ENCODE measurements around the gene IL1RAPL2. TPM values are rescaled to one million over a fixed set of nuclear protein-coding genes. Genes with fewer than 3 reads are reported as not detected.
A peak's percentile ranks its signal among the peaks of the same experiment; 100 is the strongest.

IL1RAPL2 gene
- total RNA-seq, 1 donor from 2014 or later: 0.13 TPM

DNA sequence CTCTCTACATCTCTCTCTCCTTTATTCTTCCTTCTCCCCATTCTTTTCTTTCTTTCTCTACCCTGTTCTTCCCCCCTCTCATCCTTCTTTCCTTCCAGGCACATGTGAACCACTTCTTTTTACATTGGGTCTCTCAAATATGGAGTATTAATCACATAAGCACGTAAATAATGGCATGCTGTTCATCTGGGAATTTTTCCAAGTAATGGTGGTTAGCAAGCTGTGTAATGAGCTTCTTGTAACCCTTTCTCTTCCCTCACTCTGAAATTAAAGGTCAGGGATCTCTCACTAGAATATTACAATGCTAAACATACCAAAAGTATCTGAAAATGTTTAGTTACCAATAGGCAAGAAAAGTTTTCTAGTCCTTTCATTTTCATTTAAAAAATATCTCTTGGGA is 894.4 kb downstream of the IL1RAPL2 start:
- DNase-seq (ENCODE audit: low read depth in 2 of 2): no peak

GRCh38 chrX:105461016-105461415 is 895.0 kb downstream of the IL1RAPL2 start:
- DNase-seq (ENCODE audit: low read depth in 2 of 2): no peak

- no peak for DNase-seq (ENCODE audit: low read depth in 2 of 2)
Observed at GRCh38 chrX:105462186-105462585, 896.2 kb downstream of the IL1RAPL2 start.

GRCh38 chrX:105463473-105463872 is 897.5 kb downstream of the IL1RAPL2 start:
- no peak for DNase-seq (ENCODE audit: low read depth in 2 of 2)

GRCh38 chrX:105464618-105465017 is 898.6 kb downstream of the IL1RAPL2 start:
- DNase-seq (ENCODE audit: low read depth in 2 of 2): no peak

DNA sequence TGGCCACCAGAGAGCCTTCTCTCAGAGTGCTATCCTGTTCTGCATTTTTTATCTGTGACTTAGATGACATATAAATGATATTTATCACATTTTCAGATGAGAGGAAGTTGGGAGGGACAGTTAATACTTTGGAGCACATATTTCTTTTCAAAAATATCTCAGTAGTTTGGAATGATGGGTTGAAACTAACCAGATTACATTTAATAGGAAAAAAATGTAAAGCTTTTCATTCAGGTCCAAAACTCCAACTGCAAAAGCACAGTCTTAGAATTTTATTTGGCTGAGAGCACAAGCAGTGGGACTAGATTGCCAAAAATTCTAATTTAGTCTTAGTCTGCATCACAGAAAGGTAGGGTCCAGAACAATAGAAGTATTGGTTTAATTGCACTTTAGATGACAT is 902.7 kb downstream of the IL1RAPL2 start:
- DNase-seq (ENCODE audit: low read depth in 2 of 2): no peak

DNA sequence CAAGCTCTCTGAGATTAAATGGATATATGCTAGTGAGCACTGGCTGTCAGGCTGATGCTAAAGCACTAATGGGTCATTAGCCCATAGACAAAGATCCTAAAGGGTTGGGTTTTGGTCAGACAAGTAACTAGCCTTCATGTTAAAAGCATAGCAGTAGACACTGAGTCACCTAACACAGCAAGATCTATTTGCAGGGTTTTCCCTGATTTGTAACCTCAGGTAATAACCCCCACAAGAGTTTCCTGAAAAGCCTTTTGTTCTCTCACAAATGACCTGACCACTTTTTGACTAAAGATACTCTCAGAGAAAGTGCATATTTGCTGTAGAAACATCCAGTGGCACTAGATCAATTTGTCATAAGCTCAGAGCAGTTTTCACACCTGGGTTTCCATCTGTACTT is 905.6 kb downstream of the IL1RAPL2 start:
- DNase-seq (ENCODE audit: low read depth in 2 of 2): no peak

DNA sequence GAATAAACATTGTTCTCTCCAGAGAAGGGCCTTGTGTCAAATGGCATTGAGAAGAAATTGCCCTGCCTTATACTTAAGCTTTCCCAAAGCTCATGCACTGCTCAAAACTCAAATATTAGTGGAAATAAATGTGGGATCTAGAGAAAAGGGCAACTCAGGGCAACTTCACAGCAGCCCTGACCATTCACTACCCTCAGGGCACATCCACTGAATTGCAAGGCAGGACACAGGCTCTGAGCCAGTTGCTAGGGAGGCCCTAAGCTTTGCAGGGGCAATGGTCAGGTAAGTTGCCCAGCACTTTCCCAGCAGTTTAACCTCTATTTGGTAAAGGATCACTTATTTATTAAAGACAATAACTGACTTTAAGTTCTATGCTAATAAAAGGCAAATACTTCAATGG is 909.8 kb downstream of the IL1RAPL2 start:
- DNase-seq (ENCODE audit: low read depth in 2 of 2): no peak

GRCh38 chrX:105477351-105477750 is 911.4 kb downstream of the IL1RAPL2 start:
- DNase-seq (ENCODE audit: low read depth in 2 of 2): no peak

DNA sequence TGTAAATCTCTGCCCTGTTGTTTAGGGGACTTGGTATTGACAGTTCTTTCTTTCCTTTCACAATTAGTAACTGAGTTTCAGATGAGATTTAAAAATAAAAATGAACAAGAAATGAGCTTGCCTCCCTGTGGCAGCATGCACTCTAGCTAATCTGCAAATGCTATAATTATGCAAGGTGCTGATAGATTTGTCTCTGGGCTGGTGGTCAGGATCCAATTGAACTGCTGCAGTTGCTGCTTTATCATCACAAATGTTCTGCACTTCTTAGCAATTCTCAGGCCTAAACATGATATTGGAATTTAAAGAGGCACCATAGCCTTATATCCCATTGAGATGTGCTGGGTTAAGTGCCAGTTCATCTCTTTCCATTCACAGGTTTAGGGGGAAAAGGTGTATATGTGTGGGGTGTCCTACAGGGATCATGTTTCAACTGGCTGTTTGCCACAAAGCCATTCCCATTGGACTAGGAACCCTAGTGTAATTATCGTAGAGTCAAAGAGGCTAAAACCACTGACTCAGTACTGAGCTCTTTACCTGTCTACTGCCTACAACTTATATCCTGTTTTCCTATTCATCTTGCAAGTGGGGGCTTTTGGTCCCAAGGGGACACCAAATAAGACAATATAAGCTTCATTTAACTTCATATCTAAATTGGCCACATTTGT is 914.8 kb downstream of the IL1RAPL2 start:
- DNase-seq (ENCODE audit: low read depth in 2 of 2): no peak

DNA sequence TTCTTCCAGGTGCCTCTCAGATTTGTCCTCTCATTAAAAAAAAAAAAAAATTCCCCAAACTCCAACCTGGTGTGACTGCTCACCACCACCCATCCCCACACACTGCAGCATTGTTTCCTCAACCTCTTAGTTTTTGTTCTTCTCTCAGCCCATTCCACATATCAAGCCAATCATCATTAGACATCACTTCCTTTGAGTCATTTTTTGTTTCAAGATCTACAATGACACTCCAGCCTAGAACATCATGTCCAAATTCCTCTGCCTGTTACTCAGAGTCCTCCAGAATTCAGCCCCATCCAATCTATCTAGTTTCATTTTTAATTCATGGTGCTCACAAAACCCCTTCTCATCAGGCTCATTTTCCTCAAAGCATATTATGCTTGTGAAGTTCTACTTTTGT is 917.0 kb downstream of the IL1RAPL2 start:
- peak in 1 of 2 donors; percentile 23 for DNase-seq (ENCODE audit: low read depth in 2 of 2)

- DNase-seq (ENCODE audit: low read depth in 2 of 2): peak in 1 of 2 donors; percentile 0
Observed at GRCh38 chrX:105488716-105489115, 922.7 kb downstream of the IL1RAPL2 start.

- no peak for DNase-seq (ENCODE audit: low read depth in 2 of 2)
Observed at GRCh38 chrX:105495376-105495775, 929.4 kb downstream of the IL1RAPL2 start.

DNA sequence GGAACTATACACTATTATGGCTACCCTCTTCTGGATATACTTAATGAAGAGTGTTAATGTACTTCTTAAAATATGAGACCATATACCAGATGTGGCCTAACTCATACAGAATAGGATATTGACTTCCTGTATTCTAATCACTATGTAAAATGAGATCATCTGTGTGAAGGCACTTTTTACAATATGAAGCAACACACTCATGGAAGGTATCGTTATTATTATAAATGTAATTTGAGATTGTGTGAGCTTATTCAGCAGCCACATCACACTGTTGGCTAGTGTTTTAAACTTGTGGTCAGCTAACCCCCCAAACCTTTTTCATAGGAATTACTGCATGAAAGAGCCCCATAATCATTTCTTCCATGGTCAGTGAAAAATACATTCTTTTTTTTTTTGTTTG is 936.3 kb downstream of the IL1RAPL2 start:
- no peak for DNase-seq (ENCODE audit: low read depth in 2 of 2)

GRCh38 chrX:105515561-105515960 is 949.6 kb downstream of the IL1RAPL2 start:
- DNase-seq (ENCODE audit: low read depth in 2 of 2): no peak

- DNase-seq (ENCODE audit: low read depth in 2 of 2): no peak
Observed at GRCh38 chrX:105526431-105526830, 960.4 kb downstream of the IL1RAPL2 start.

- DNase-seq (ENCODE audit: low read depth in 2 of 2): no peak
Observed at GRCh38 chrX:105527759-105528158, 961.8 kb downstream of the IL1RAPL2 start.

- no peak for DNase-seq (ENCODE audit: low read depth in 2 of 2)
Observed at GRCh38 chrX:105533951-105534350, 968.0 kb downstream of the IL1RAPL2 start.

GRCh38 chrX:105543283-105543682 is 977.3 kb downstream of the IL1RAPL2 start:
- no peak for DNase-seq (ENCODE audit: low read depth in 2 of 2)

DNA sequence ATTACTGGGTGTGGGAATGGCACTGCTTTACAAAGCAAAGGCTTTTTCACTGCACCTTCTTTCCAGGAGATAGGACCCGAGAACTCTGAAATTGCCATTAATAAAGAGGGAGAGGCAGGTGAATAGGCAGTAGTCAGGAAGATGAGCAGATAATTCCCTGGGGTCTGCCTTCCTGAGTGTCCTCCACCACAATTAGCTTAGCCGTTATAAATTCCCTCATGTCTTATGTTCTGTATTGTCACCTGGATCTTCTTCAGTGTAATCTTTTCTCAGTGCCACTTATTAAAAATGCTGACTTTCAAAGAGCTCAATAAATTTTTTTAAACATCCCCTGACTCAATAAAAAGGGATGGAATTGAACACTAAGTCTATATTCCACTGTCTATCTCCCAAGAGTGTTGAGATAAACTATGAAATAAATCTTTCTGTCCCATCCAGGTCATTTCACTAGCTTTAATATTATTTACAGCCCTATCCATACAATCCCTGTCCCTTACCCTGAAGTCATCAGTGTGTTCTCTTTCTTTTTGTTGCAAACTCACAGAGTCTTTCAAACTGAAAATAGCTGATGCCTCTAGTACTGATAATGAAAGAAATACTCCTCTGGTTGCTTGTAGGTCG is 984.2 kb downstream of the IL1RAPL2 start:
- DNase-seq (ENCODE audit: low read depth in 2 of 2): no peak

- DNase-seq (ENCODE audit: low read depth in 2 of 2): peak in 1 of 2 donors; percentile 1
Observed at GRCh38 chrX:105552395-105552794, 986.4 kb downstream of the IL1RAPL2 start.

DNA sequence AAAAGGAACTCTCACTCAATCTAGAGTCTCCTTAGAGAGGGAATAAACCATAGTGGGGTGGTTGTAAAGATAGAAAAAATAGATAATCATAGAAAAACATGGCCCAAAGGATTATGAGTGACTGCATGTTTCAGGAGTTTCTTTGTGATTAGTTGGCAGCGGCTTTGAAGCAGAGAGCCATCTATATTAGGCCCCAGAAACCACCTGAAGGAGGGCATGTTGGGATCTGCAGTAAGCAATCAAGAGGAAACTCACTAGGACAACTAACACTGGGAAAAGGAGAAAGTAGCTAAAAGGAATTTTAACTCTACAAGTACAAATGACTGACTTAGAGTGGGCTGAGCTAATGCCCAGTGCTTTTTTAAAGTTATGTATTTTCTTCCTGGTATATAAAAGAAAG is 987.1 kb downstream of the IL1RAPL2 start:
- no peak for DNase-seq (ENCODE audit: low read depth in 2 of 2)

DNA sequence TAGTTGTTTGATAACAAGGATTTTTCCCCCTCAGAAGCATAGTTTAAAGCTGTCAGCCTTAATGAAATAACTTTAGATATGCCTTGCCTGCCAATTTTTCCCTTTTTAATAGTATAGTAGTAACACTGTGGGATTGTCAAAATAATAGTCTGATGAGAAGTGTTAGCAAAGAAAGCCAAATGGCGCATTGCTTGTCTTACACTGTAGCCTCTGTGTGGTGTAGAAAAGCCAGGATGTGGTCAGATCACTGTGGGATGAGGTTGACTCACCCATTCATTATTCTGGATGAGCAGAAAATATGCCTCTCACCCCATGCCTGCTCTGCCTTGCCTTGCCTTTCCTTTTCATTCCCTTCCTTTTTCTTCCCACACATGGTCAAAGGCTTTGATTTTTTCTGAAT is 998.5 kb downstream of the IL1RAPL2 start:
- DNase-seq (ENCODE audit: low read depth in 2 of 2): no peak
